ENCODE measurements around the gene SLC1A6.

SLC1A6 gene

GRCh38 chr19:14961956-14962685 lies 17.5 kb downstream of the SLC1A6 start:
- ChIA-PET CTCF (interaction anchor here (1.4 kb wide), 1 partner anchor 15 kb away, joined by 5 read pairs; no protein-coding TSS in a partner anchor), POLR2A (no interaction called here)
- no peak for DNase-seq (ENCODE audit: extremely low spot score)
- no peak for TF ChIP-seq CTCF (IDR thresholded peaks at IDR 0.05; ENCODE audit: control extremely low read depth, extremely low read depth, low read depth, missing control alignments)

- no peak for TF ChIP-seq CTCF (IDR thresholded peaks at IDR 0.05; ENCODE audit: control extremely low read depth, extremely low read depth, low read depth, missing control alignments)
- ChIA-PET POLR2A (no interaction called here), CTCF (no interaction called here)
- DNase-seq (ENCODE audit: extremely low spot score), result no peak
Observed at GRCh38 chr19:14959263-14959662, 20.4 kb downstream of the SLC1A6 start.

- CTCF ChIA-PET, result no interaction called here
- DNase-seq (ENCODE audit: extremely low spot score), result no peak
- POLR2A ChIA-PET, result no interaction called here
- TF ChIP-seq CTCF (IDR thresholded peaks at IDR 0.05; ENCODE audit: control extremely low read depth, extremely low read depth, low read depth, missing control alignments), result no peak
Observed at GRCh38 chr19:14957464-14957863, 22.2 kb downstream of the SLC1A6 start.

- ChIA-PET POLR2A (no interaction called here), CTCF (no interaction called here)
- no peak for DNase-seq (ENCODE audit: extremely low spot score)
- no peak for TF ChIP-seq CTCF (IDR thresholded peaks at IDR 0.05; ENCODE audit: control extremely low read depth, extremely low read depth, low read depth, missing control alignments)
Observed at GRCh38 chr19:14954071-14954655, 25.5 kb downstream of the SLC1A6 start.

GRCh38 chr19:14952767-14953166 lies 26.9 kb downstream of the SLC1A6 start:
- ChIA-PET POLR2A (no interaction called here), CTCF (no interaction called here)
- no peak for DNase-seq (ENCODE audit: extremely low spot score)
- no peak for TF ChIP-seq CTCF (IDR thresholded peaks at IDR 0.05; ENCODE audit: control extremely low read depth, extremely low read depth, low read depth, missing control alignments)

- DNase-seq (ENCODE audit: extremely low spot score), result no peak
- CTCF ChIA-PET, result no interaction called here
- POLR2A ChIA-PET, result no interaction called here
- no peak for TF ChIP-seq CTCF (IDR thresholded peaks at IDR 0.05; ENCODE audit: control extremely low read depth, extremely low read depth, low read depth, missing control alignments)
Observed at GRCh38 chr19:14950421-14950820, 29.2 kb downstream of the SLC1A6 start.
